ENCODE data around the gene CDH4.

- TF ChIP-seq CTCF (conservative IDR thresholded peaks at IDR 0.05) (no peak), ZFX (IDR thresholded peaks at IDR 0.05) (no peak)
Observed at GRCh38 chr20:61290721-61291120, 38.7 kb downstream of the CDH4 start.

Data from C4-2B (cell line).